SK-MEL-5 (cell line): ENCODE results near the gene ZNF385A. TPM values are rescaled to one million over a fixed set of nuclear protein-coding genes. Genes with fewer than 3 reads are reported as not detected.
"Not testable (repeated sequence)": the region's sequence is repeated elsewhere in the genome, so short reads cannot be mapped to it uniquely, and the experiment has no call there.

Experiments
- DNase-seq: peaks from one replicate; pipeline ENCODE4 v3.0.0-alpha.2; 2016; ENCODE audit warnings: low read depth, low spot score
- in situ Hi-C: cut with HindIII; loops from 2 replicates; pipeline ENCODE4 v1.10.0; 2016; ENCODE audit warnings: low sequenced_read_pairs, high pct_unique_total_duplicates, low pct_unique_long_range_greater_than_20kb
- total RNA-seq: library from RNA; depleted of rRNA; stranded (reverse); fragments of >200 nt; shearing (Covaris generic); gene quantifications from 2 replicates; pipeline ENCODE4 v1.2.3, GENCODE V29; 2014

Gene ZNF385A
- total RNA-seq, 1 experiment from 2014 or later = 1.1 TPM

- DNase-seq = peak; percentile 92
- in situ Hi-C loops = no loop called here
Observed at GRCh38 chr12:54368709-54369596, 15.6 kb downstream of the ZNF385A start.

- no peak for DNase-seq
- in situ Hi-C loops = no loop called here
Observed at GRCh38 chr12:54368025-54368708, 16.4 kb downstream of the ZNF385A start.

DNA sequence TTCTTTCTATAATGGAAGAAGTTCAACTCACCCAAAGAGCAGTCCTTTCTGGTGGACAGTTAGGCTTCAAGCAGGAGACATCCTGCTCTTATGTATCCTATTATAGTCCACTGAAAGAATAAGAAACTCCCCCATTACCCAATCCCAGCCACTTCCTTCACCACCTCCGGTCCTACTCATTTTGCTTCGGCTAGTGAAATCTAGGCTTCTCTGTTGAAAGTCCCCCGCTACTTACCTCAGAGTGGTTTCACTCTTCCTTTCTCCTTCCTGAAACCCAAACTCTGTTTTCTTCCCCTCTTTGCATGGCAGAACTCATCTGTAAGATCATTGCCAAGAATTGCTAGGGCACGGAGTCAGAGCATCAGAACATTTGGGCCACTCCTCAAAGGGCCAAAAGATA lies 20.1 kb downstream of the ZNF385A start, which contains the start of gene GPR84:
Gene GPR84, minus strand, starts transcription at position 74 of the 400 bp plus-strand sequence. CDS start 635 bp downstream, outside the sequence.
- in situ Hi-C loops = no loop called here
- DNase-seq = no peak

DNA sequence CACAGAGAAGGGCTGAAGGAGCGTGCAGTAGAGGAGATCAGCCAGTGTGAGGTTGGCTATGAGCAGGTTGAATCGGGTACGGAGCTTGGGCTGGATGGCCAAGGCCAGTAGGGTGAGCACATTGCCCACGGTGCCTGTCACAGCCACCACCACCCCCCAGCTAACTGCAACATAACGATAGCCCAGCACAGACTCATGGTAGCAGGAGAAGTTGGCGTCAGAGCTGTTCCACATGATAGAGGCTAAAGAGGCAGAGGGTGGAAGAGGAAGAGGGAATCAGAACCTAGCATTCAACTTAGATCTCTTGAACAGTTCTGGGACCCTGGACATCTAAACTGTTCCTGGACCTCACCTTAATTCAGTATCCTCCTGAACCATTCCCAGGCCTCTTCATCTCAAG lies 20.9 kb downstream of the ZNF385A start:
- in situ Hi-C loops = no loop called here
- DNase-seq = no peak

DNA sequence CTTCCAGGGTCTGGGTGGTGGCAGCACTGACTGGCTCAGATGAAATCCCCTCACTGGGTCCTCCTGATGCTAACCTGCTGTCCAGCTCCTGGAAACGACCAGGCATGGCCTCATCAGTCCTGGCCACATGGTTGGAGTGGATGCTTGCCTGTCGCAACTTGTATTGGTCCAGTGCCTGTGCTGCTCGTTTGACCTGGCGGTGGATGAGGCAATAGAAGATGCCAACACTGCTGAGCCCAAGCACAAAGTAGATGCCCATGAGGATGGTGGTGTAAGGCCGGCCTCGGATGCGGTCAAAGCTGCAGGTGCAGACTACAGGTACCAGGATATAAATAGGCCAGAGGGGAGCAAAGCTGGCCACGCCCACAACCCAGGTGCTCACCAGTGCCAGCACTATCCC lies 21.5 kb downstream of the ZNF385A start:
- in situ Hi-C loops = no loop called here
- DNase-seq = no peak

DNA sequence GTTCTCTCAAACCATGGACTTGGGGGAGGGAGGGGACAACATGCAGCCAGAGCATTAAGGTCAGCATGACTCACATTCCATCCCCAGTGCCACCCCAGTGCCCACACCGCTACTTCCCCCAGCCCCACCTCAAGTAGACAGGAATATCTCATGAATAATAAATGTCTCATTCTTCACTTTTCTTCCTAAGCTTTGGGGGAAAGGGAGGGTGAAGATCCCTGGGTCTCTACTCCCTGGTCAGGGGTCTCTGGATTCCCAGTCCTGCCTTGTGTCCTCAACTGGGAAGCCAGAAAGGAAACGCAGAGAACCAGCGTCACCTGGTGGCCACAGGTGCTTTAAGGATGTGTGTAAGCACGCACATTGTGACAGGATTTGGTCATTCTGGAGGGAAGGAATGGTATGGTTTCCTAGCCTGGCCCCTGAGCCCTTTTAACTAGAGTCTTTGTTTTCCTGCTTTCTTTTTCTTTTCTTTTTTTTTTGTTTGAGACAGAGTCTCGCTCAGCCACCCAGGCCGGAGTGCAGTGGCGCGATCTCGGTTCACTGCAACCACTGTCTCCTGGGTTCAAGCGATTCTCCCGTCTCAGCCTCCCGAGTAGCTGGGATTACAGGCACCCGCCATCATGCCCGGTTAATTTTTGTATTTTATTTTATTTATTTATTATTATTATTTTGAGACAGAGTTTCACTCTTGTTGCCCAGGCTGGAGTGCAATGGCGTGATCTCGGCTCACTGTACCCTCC lies 23.6 kb downstream of the ZNF385A start:
- in situ Hi-C loops = no loop called here
- DNase-seq = peak; percentile 92

DNA sequence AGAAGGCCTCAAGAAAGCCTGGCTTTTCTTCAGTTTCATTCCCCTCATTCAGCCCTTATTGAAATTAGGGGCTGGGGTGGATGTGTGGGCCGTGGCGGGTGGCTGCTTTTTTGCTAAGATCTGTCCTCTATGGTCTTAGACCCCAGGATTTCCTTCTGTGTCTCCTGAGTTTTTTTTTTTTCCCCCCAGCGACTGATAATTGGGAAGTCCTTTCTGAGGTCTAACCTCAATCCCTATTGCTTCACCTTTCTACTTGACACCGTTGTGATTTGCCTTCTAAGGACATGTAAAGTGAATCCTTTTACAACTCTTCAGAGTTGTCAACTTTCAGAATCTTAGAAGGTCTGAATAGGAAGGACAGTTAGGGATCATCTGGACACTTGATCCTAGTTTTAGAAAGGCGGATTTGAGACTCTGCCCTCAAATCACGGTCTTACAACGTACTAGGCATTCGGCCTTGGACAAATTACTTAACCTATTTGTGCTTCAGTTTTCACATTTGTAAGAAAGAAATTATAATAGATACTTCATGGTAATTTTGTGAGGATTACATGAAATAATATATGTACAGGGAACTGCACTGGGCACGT lies 24.7 kb downstream of the ZNF385A start:
- in situ Hi-C loops = no loop called here
- no peak for DNase-seq

GRCh38 chr12:54358945-54359761 lies 25.4 kb downstream of the ZNF385A start:
- peak; percentile 99 for DNase-seq
- in situ Hi-C loops = no loop called here

DNA sequence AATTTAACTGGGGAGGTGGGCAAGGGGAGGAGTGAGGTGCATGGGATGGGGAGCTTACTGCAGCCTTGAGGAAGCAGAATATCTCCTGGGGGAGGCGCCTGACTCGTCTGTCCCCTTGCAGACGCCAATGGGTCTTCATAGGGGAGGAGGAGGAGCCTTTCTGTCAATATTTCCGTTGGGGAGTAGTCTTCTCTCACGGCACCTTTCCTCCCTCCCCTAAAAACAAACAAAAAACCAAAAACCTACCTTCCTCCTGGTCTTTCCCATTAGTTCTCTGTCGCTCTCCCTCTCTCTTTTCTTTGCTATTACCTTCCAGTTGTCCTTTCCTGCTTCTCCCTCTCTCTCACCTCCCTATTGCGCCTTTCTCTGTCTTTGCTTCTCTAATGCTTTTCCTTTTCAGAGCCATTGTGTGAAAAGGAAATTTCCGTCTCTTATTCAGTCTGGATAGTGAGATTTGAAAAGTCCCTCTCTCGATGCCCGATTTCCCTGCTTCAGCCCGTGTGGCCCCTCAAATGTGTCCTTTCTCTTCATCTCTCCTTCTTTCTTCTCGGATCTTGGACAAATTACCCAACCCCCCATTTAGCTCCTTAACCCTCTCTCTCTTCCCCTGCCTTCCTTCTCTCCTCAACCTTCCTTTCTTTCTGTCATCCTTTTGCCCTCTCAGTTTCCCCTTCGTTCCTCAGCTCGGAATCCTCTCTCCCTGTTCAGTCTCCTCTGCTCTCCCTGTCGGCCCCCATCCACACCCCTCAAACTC lies 26.2 kb downstream of the ZNF385A start:
- DNase-seq = peak; percentile 48

GRCh38 chr12:54357506-54358190 lies 26.9 kb downstream of the ZNF385A start:
- DNase-seq = no peak
- in situ Hi-C loops = no loop called here

More for the DNA sequence above, 26.2 kb downstream of the ZNF385A start:
- in situ Hi-C loops = no loop called here

DNA sequence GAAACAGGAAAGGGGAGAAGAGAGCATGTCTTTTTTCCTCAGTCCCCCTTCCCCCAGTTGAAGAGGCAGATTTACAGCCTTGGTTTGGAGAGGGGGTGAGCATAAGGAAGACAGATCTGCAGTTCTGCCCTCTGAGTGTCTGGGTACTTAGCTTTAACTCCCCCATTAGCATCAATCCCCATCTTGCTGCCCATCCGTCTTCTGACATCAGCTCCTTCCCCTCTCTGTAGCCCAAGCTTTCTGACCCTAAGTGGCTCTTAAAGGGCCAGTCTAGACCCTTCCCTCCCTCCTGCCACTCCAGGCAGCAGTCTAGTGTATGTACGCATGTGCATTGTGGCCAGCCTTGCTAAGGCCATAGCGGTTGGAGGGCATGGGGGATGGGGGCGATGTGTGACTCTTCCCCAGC lies 27.6 kb downstream of the ZNF385A start:
- DNase-seq = no peak
- in situ Hi-C loops = no loop called here

DNA sequence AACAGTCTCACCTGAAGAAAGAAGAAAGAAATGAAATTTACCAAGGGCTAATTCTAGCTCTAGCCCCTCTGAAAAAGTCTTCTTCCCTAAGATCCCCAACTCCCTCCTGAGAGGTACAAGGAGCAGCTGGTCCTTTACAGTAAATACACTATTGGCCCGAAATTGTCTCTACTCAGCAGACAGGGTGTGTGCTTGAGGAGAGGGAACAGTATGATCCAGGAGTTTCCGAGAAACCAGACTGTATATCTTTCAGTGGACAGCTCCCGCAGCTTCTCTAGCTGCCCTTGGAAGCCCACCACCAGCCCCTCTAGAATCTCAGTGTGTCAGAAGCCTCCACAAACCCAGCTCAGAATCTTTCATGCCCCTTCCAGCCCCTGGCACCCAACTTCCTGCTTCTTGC lies 28.3 kb downstream of the ZNF385A start:
- in situ Hi-C loops = no loop called here

DNA sequence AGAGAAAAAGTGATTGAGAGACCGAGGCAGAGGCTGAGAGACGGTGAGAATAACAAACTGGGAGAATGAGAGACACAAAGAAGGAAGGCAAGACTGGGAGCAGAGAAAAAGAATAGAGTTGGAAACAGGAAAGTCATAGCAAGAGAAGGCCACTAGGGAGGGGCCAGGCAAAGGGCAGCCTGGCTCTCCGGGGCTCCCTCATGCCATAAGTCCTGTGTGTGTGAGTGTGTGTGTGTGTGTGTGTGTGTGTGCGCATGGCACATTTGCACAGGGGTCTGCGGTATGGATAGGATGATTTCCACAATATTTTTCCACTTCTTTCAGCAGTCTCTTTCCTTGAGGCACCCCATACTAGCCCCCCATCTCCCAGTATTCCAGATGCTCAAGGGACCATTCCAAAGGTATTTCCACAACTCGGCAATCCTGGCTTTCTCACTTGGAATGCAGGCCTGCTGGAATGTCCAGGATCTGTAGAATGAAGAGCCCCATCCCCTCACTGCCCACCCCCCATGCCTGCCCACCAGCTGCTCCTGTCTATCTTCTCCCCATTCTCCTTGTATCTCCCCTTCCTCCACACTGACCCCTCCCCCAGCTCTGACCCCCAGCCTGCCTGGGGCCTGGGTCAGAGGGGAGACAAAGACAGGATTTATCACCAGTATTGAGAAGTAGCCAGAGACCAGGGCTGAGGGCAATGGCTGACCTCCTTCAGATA lies 29.3 kb downstream of the ZNF385A start:
- in situ Hi-C loops = no loop called here
- DNase-seq = no peak

More for the DNA sequence above, 28.3 kb downstream of the ZNF385A start:
- no peak for DNase-seq

DNA sequence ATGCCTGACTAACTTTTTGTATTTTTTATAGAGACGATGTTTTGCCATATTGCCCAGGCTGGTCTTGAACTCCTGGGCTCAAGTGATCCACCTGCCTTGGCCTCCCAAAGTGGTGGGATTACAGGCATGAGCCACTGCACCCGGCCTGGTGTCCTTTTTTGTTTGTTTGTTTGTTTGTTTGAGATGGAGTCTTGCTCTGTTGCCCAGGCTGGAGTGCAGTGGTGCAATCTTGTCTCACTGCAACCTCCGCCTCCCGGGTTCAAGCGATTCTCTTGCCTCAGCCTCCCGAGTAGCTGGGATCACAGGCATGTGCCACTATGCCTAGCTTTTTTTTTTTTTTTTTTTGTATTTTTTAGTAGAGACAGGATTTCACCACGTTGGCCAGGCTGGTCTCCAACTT lies 30.3 kb downstream of the ZNF385A start:
- in situ Hi-C loops, DNase-seq: not testable (repeated sequence)
